GM23248 (cell line): ENCODE data around the gene NDUFB3. TPM values are rescaled to one million over a fixed set of nuclear protein-coding genes. Genes with fewer than 3 reads are reported as not detected.
"Not testable (repeated sequence)": the region's sequence is repeated elsewhere in the genome, so short reads cannot be mapped to it uniquely, and the experiment has no call there.

ENCODE experiments used
- DNase-seq: peaks from one replicate; pipeline ENCODE4 v3.0.0-alpha.2; 2015
- H2AFZ ChIP-seq: fragments of 200-600 bp; sonication (generic); 2 replicates; pipeline ENCODE4 v1.6.1; 2016; ENCODE audit warnings: antibody characterized with exemption
- H3F3A ChIP-seq: fragments of 200-600 bp; sonication (generic); 2 replicates; pipeline ENCODE4 v1.6.1; 2016; ENCODE audit warnings: mild to moderate bottlenecking, antibody characterized with exemption, mixed run types; ENCODE audit not compliant: insufficient read depth
- H3K27ac ChIP-seq: fragments of 200-600 bp; sonication (generic); 2 replicates; pipeline ENCODE4 v1.5.1; 2016; ENCODE audit warnings: mild to moderate bottlenecking
- H3K27me3 ChIP-seq: fragments of 200-600 bp; sonication (generic); replicated peaks from 2 replicates; pipeline ENCODE4 v1.6.1; 2016; ENCODE audit warnings: mild to moderate bottlenecking; ENCODE audit not compliant: insufficient read depth
- H3K36me3 ChIP-seq: fragments of 200-600 bp; sonication (generic); 2 replicates; pipeline ENCODE4 v1.6.1; 2016; ENCODE audit warnings: low read depth, mild to moderate bottlenecking
- H3K4me1 ChIP-seq: fragments of 200-600 bp; sonication (generic); 2 replicates; pipeline ENCODE4 v1.6.1; 2016; ENCODE audit warnings: mild to moderate bottlenecking; ENCODE audit not compliant: insufficient read depth
- H3K4me2 ChIP-seq: fragments of 200-600 bp; sonication (generic); one replicate; pipeline ENCODE4 v1.6.1; 2016; ENCODE audit warnings: mild to moderate bottlenecking; ENCODE audit not compliant: unreplicated experiment
- H3K4me3 ChIP-seq: fragments of 200-600 bp; sonication (generic); 2 replicates; pipeline ENCODE4 v1.5.1; 2016; ENCODE audit warnings: mild to moderate bottlenecking
- H3K79me2 ChIP-seq: fragments of 200-600 bp; sonication (generic); 2 replicates; pipeline ENCODE4 v1.6.1; 2016; ENCODE audit warnings: mild to moderate bottlenecking; ENCODE audit not compliant: insufficient read depth
- H3K9ac ChIP-seq: fragments of 200-600 bp; sonication (generic); 2 replicates; pipeline ENCODE4 v1.6.1; 2016; ENCODE audit warnings: mild to moderate bottlenecking
- H3K9me2 ChIP-seq: fragments of 200-600 bp; sonication (generic); 2 replicates; pipeline ENCODE4 v1.6.1; 2016; ENCODE audit warnings: mixed run types, mild to moderate bottlenecking, moderate library complexity; ENCODE audit not compliant: insufficient read depth
- H3K9me3 ChIP-seq: fragments of 200-600 bp; sonication (generic); one replicate; pipeline ENCODE4 v1.6.1; 2017; ENCODE audit warnings: low read depth
- H4K20me1 ChIP-seq: fragments of 200-600 bp; sonication (generic); 2 replicates; pipeline ENCODE4 v1.6.0; 2016; ENCODE audit not compliant: insufficient read depth
- EZH2 ChIP-seq: fragments of 200-600 bp; sonication (generic); IDR thresholded peaks from 2 replicates; pipeline ENCODE4 v1.6.1; 2018; ENCODE audit warnings: antibody characterized with exemption, mild to moderate bottlenecking; ENCODE audit not compliant: insufficient read depth, poor library complexity, severe bottlenecking
- EZH2phosphoT487 ChIP-seq: fragments of 200-600 bp; sonication (generic); IDR thresholded peaks from 2 replicates; pipeline ENCODE4 v1.6.1; 2018; ENCODE audit warnings: antibody characterized with exemption, moderate library complexity, mild to moderate bottlenecking, low read depth; ENCODE audit not compliant: insufficient read depth
- WGBS, 2 experiments: methylation state at CpG; one replicate each; pipeline ENCODE4 v1.1.6; 2015 to 2017; ENCODE audit warnings: low lambda C conversion rate in 2 of 2, low coverage in 1 of 2; ENCODE audit errors: missing lambda C conversion rate in 2 of 2; 5-methylcytosine and 5-hydroxymethylcytosine counted together
- in situ Hi-C: fragments of 300-500 bp; cut with MboI; formaldehyde crosslinking; loops from 2 replicates; pipeline ENCODE4 v1.15.0; 2020
- polyA plus RNA-seq: library from polyadenylated mRNA; unstranded; fragments of >200 nt; fragmentation: Nextera tagmentation; extraction: Ambion mirVana; gene quantifications from 2 replicates; pipeline ENCODE4 v1.2.1, GENCODE V29; 2016
- total RNA-seq: library from RNA; depleted of rRNA; stranded (reverse); fragments of >200 nt; shearing (Covaris generic); gene quantifications from 2 replicates; pipeline ENCODE4 v1.2.3, GENCODE V29; 2014

The NDUFB3 gene
- total and polyA plus RNA-seq, 2 experiments from 2014 or later = 31.0 to 262 TPM

DNA sequence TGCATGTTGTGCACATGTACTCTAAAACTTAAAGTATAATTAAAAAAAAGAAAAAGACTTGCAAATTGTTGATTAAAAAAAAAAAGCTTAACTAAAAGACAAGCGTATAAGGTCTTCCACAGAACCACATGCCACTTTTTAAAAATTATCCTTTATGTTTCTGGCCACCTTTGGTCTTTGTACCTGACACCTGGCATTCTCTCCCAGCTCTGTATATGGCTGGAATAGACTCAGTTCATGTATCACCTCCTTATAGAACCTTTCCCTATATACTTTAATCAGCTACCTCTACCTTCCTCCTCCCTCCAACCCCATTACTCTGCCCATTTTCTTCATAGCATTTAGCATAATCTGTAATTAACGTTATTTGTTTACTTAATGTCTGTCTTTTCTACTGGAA is 32.9 kb upstream of the NDUFB3 start:
- no peaks in the 10 kb centered on the region for H3K9me3 ChIP-seq
- peaks cover 8% of the 10 kb centered on the region; the same call in 1 of the 2 replicates for H3K36me3 ChIP-seq
- no peaks in the 10 kb centered on the region for H3K4me1 ChIP-seq
- H3K79me2 ChIP-seq = peaks cover 75% of the 10 kb centered on the region
- no peak for TF ChIP-seq EZH2phosphoT487
- no peak for TF ChIP-seq EZH2
- 95% methylated on average over 2 of the region's 2 CpGs for WGBS, 2 experiments
- H3K4me3 ChIP-seq = no peak overlapping the region
- H3F3A ChIP-seq = no peaks in the 10 kb centered on the region
- no peak overlapping the region for H3K27ac ChIP-seq
- no peaks in the 10 kb centered on the region for H4K20me1 ChIP-seq
- no peaks in the 10 kb centered on the region for H3K27me3 ChIP-seq
- in situ Hi-C loops = no loop called here
- H2AFZ ChIP-seq = no peak overlapping the region
- H3K9ac ChIP-seq = no peak overlapping the region
- no peak for DNase-seq
- no peaks in the 10 kb centered on the region for H3K9me2 ChIP-seq
- no peak overlapping the region for H3K4me2 ChIP-seq

DNA sequence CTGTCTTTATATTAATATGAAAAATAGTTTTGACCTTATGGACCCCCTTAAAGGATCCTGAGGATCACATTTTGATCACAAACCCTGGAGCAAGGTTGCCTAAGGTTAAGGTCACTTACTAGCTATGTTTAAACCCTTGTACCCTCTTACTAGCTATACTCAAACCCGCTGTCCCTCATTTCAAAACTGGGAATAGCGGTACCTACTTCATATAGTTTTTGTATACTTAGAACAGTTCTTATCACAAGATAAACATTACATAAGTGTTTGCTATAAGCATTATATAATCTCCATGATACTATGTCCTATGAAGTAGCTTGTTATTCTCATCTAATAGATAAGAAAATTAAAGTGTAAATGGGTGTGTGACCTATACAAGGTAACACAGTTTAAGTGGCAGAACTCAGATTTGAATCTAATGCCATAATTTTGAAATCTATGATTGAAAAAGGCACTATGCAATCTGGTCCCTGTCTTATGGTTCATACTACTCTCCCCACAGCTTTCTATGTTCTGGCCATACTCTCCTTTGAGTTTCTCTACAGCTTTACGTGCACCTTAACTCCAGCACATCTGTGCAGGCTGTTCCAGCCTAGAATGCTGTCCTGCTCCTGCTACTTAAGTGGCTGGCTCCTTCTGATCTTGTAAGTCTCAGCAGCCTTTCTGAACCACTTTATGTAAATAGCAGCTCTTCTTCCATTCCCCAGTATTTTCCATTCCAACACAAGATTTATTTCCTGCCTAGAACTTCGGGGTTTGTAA is 30.8 kb upstream of the NDUFB3 start:
- peaks cover 89% of the 10 kb centered on the region for H3K79me2 ChIP-seq
- no peak overlapping the region for H2AFZ ChIP-seq
- in situ Hi-C loops = no loop called here
- H4K20me1 ChIP-seq = peaks cover 5% of the 10 kb centered on the region; the same call in 1 of the 2 replicates
- H3K9ac ChIP-seq = no peak overlapping the region
- no peaks in the 10 kb centered on the region for H3K27me3 ChIP-seq
- H3K4me1 ChIP-seq = no peaks in the 10 kb centered on the region
- no peaks in the 10 kb centered on the region for H3K9me3 ChIP-seq
- WGBS, 2 experiments = 97 to 98% methylated on average over 4 of the region's 4 CpGs
- H3K9me2 ChIP-seq = no peaks in the 10 kb centered on the region
- H3F3A ChIP-seq = no peaks in the 10 kb centered on the region
- TF ChIP-seq EZH2 = no peak
- TF ChIP-seq EZH2phosphoT487 = no peak
- no peak for DNase-seq
- H3K27ac ChIP-seq = no peak overlapping the region
- H3K36me3 ChIP-seq = peaks cover 8% of the 10 kb centered on the region; the same call in 1 of the 2 replicates
- H3K4me2 ChIP-seq = no peak overlapping the region
- no peak overlapping the region for H3K4me3 ChIP-seq

DNA sequence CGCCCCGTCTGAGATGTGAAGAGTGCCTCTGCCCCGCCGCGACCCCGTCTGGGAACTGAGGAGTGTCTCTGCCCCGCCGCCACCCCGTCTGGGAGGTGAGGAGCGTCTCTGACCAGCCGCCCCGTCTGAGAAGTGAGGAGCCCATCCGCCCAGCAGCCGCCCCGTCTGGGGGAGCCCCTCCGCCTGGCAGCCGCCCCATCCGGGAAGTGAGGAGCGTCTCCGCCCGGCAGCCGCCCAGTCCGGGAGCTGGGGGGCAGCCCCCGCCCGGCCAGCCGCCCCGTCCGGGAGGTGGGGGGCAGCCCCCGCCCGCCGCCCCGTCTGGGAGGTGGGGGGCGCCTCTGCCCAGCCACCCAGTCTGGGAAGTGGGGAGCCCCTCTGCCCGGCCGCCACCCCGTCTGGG is 29.4 kb upstream of the NDUFB3 start:
- WGBS, 2 experiments = 97% methylated on average over 36 of the region's 36 CpGs; no CpG with 5 or more reads in 1 of the 2 experiments
- H3K4me2 ChIP-seq, H3K9me2 ChIP-seq, H3K27me3 ChIP-seq, H3K27ac ChIP-seq, H3K9ac ChIP-seq, DNase-seq, H3K4me1 ChIP-seq, H3K9me3 ChIP-seq, H3K36me3 ChIP-seq, in situ Hi-C loops, H3F3A ChIP-seq, H2AFZ ChIP-seq, H4K20me1 ChIP-seq, H3K4me3 ChIP-seq: not testable (repeated sequence)
- peaks cover 89% of the 10 kb centered on the region for H3K79me2 ChIP-seq

DNA sequence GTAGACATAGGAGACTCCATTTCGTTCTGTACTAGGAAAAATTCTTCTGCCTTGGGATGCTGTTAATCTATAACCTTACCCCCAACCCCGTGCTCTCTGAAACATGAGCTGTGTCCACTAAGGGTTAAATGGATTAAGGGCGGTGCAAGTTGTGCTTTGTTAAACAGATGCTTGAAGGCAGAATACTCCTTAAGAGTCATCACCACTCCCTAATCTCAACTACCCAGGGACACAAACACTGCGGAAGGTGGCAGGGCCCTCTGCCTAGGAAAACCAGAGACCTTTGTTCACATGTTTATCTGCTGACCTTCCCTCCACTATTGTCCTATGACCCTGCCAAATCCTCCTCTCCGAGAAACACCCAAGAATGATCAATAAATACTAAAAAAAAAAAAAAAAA is 28.8 kb upstream of the NDUFB3 start:
- H3K4me2 ChIP-seq, H3K9me3 ChIP-seq, H3K4me3 ChIP-seq, H2AFZ ChIP-seq, H3K9me2 ChIP-seq, H3F3A ChIP-seq, H4K20me1 ChIP-seq, H3K27me3 ChIP-seq, H3K36me3 ChIP-seq, DNase-seq, H3K9ac ChIP-seq, H3K27ac ChIP-seq, H3K4me1 ChIP-seq, in situ Hi-C loops: not testable (repeated sequence)
- peaks cover 89% of the 10 kb centered on the region for H3K79me2 ChIP-seq
- 88 to 90% methylated on average over 5 of the region's 5 CpGs for WGBS, 2 experiments

DNA sequence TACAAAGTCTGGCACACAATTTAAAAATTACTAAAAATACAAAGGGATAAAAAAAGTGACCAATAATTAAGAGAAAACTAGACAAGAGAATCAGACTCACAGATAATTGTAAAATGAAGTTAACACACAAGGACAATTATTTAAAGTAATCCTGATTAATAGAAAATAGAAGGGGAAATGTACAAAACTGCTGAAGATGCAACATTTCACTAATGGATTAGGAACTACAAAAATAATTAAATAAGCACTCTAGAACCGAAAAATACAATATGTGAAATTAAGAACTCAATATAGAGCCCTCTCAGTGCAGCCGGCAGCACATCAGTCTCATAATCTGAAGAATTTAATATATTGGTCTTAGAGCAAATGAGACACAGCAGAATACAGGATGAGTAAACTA is 24.9 kb upstream of the NDUFB3 start:
- Histone ChIP-seq H3K4me1 (no peaks in the 10 kb centered on the region), H3K9me3 (no peaks in the 10 kb centered on the region), H3F3A (no peaks in the 10 kb centered on the region), H3K9me2 (no peaks in the 10 kb centered on the region), H3K9ac (no peak overlapping the region), H3K36me3 (no peaks in the 10 kb centered on the region), H3K79me2 (peaks cover 89% of the 10 kb centered on the region), H2AFZ (no peak overlapping the region), H3K4me3 (no peak overlapping the region), H3K4me2 (no peak overlapping the region), H4K20me1 (peaks cover 9% of the 10 kb centered on the region; the same call in 1 of the 2 replicates), H3K27ac (no peak overlapping the region), H3K27me3 (no peaks in the 10 kb centered on the region)
- no peak for DNase-seq
- TF ChIP-seq EZH2 = no peak
- TF ChIP-seq EZH2phosphoT487 = no peak
- in situ Hi-C loops = no loop called here
- 96 to 97% methylated on average over 2 of the region's 2 CpGs for WGBS, 2 experiments
